Lower leg skin (tissue), 4 donors: Measurements from ENCODE around the gene WWTR1. TPM values are rescaled to one million over a fixed set of nuclear protein-coding genes. Genes with fewer than 3 reads are reported as not detected.

ENCODE experiments used
- DNase-seq, 2 donors: peaks; one replicate each; pipeline ENCODE4 v3.0.0-alpha.2; 2019; ENCODE audit warnings: low spot score in 2 of 2
- H3K4me3 ChIP-seq: fragments of 200-600 bp; sonication (generic); 2 replicates; pipeline ENCODE4 v1.5.1; 2017; ENCODE audit warnings: mild to moderate bottlenecking, low read depth; ENCODE audit not compliant: poor library complexity, severe bottlenecking
- POLR2A ChIP-seq, 2 donors: fragments of 450-650 bp; IDR thresholded peaks; one replicate each; pipeline ENCODE4 v1.6.1; 2016 to 2017; ENCODE audit warnings: antibody characterized with exemption in 2 of 2, mild to moderate bottlenecking in 1 of 2, moderate library complexity in 1 of 2
- WGBS, 2 donors: methylation state at CpG; one replicate each; pipeline ENCODE4 v1.1.5; 2018; 5-methylcytosine and 5-hydroxymethylcytosine counted together
- intact Hi-C: fragments of 100-400 bp; cut with DNase I; formaldehyde crosslinking; loops from one replicate; pipeline ENCODE4 v1.15.0; 2023; ENCODE audit warnings: low total_unique reads
- total RNA-seq, 4 donors: library from RNA; depleted of rRNA; stranded (reverse); fragments of >200 nt; gene quantifications; one replicate each; pipeline ENCODE4 v1.1.0, GENCODE V29; 2016
- TF ChIP-seq, protein P1 (sequence below), 3 donors: fragments of 450-650 bp; IDR thresholded peaks; one replicate each; pipeline ENCODE4 v1.5.1; 2016; ENCODE audit warnings: antibody characterized with exemption in 3 of 3, mild to moderate bottlenecking in 3 of 3, moderate library complexity in 2 of 3

WWTR1 gene
- total RNA-seq, 4 donors from 2014 or later = 52.4 to 78.1 (median 56.1) TPM

DNA sequence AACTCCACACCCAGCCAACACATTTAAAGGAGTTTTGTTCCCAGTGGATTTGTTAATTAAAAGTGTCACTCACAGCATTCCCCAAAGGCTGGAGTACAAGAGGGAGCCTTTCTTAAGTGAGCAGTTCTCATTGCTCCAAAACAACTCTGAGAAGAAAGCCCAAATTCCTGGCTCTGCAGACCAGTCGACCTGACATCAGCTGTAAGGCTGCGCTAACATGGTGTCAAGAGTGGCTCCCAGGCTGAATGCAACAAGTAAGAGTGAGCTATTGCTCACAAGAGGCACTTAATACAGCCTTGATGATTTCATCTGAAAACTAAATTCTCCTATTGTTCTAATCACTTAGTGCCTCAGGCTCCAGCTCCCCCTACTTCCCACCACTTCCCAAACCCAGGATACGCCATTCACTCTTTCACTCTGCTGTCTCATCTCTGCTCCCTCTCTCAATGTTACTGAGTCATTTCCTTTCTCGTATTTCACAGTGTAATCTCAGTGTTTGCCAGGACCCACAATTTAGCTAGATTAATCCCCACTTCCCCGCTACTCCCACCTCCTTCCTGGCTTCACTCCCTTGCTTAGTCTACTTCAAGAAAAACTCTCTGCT is 81.8 kb downstream of the WWTR1 start:
- no peak for DNase-seq
- H3K4me3 ChIP-seq = no peak overlapping the region
- 21 to 32% methylated on average over 5 of the region's 5 CpGs for WGBS, 2 donors
- no peak for TF ChIP-seq POLR2A (IDR thresholded peaks at IDR 0.05)
- TF ChIP-seq, protein P1, sequence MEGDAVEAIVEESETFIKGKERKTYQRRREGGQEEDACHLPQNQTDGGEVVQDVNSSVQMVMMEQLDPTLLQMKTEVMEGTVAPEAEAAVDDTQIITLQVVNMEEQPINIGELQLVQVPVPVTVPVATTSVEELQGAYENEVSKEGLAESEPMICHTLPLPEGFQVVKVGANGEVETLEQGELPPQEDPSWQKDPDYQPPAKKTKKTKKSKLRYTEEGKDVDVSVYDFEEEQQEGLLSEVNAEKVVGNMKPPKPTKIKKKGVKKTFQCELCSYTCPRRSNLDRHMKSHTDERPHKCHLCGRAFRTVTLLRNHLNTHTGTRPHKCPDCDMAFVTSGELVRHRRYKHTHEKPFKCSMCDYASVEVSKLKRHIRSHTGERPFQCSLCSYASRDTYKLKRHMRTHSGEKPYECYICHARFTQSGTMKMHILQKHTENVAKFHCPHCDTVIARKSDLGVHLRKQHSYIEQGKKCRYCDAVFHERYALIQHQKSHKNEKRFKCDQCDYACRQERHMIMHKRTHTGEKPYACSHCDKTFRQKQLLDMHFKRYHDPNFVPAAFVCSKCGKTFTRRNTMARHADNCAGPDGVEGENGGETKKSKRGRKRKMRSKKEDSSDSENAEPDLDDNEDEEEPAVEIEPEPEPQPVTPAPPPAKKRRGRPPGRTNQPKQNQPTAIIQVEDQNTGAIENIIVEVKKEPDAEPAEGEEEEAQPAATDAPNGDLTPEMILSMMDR (IDR thresholded peaks at IDR 0.05) = no peak
- intact Hi-C loops = no loop called here

DNA sequence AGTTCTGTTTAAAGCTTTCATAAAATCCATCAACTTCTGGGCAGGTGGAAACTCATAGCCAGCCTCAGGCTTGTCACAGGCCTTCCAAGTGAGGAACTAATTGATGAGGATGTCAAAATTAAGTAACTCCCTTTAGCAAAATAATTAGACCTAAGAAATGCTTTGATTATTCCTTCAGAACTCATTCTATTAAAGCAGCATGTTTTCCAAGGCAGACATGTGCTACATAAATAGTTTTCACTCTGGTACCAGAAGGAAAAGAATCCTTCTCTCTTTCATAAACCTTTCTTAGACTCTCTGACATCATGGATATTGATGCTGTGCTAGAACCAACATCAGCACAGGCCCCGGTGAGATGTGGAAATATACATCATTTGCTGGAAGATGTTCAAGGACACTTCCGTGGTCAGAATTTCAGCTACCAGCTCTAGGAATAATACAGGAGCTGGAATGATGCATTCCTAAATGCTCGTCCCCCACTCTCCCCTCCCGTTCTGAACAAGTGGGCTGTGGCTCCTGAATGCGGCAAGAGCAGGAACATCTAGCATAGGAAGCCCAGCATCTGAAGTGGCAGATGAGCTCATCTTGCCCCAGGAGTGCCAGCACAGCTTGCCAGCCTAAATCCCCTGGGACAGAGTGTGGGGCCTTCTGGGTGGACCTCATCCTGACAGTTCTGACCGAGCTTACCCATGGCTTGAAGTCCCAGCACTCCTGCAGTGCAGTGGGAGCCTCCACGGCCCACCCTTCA is 82.4 kb downstream of the WWTR1 start:
- intact Hi-C loops = no loop called here
- TF ChIP-seq, protein P1 (IDR thresholded peaks at IDR 0.05) = no peak
- TF ChIP-seq POLR2A (IDR thresholded peaks at IDR 0.05) = no peak
- no peak for DNase-seq
- no peak overlapping the region for H3K4me3 ChIP-seq
- 8 to 28% methylated on average over 7 of the region's 7 CpGs for WGBS, 2 donors

DNA sequence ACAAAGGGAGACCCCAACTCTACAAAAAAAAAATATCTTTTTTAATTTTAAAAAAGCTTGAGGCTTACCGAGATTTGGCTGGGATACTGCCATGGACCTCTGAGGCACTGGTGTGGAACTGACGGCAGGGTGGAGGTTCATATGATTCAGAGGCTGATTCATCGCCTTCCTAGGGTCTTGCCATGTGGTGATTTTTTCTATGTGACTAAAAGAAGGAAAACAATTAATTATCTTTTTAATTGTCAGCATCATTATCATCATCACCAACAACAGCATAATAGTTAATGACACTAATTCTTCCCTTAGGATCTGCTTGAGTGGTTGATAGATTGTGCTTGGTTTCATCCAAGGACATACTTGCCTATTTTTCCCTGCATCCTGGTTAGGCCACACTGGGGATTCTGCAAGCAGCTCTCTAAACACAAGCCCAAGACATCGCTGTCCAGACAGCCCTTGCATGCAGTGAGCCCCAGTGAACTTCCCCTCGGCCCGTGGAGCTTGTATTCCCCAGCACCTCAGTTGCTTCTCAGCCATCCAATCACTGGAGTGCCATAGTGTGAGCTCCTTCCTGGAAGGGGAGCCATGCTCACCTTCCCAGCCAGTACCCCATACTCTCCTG is 84.9 kb downstream of the WWTR1 start:
- no peak for DNase-seq
- WGBS, 2 donors = 47 to 55% methylated on average over 6 of the region's 6 CpGs
- intact Hi-C loops = no loop called here
- TF ChIP-seq, protein P1 (IDR thresholded peaks at IDR 0.05) = no peak
- no peak for TF ChIP-seq POLR2A (IDR thresholded peaks at IDR 0.05)
- H3K4me3 ChIP-seq = no peak overlapping the region

DNA sequence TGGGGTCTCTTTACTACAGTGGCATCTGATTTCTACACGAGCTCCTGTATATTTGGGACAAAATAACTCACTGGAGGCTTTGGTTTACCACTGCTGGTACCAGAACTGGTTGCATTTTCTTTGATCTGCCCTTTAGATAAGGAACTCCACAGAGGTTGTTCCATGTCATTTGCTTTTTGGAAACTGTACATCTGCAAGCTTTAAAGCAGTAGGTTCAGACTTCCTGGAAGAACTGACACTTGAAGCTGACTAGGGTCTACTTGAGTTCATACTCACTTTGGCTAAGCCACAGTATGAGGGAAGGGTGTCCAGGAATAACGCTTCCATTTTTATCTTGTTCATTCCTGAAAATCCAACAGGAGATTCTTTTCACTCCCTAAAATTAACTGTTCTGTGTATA is 86.4 kb downstream of the WWTR1 start:
- intact Hi-C loops = no loop called here
- WGBS, 2 donors = 60 to 77% methylated on average over 2 of the region's 2 CpGs
- no peak overlapping the region for H3K4me3 ChIP-seq
- TF ChIP-seq, protein P1 (IDR thresholded peaks at IDR 0.05) = no peak
- no peak for TF ChIP-seq POLR2A (IDR thresholded peaks at IDR 0.05)
- no peak for DNase-seq

DNA sequence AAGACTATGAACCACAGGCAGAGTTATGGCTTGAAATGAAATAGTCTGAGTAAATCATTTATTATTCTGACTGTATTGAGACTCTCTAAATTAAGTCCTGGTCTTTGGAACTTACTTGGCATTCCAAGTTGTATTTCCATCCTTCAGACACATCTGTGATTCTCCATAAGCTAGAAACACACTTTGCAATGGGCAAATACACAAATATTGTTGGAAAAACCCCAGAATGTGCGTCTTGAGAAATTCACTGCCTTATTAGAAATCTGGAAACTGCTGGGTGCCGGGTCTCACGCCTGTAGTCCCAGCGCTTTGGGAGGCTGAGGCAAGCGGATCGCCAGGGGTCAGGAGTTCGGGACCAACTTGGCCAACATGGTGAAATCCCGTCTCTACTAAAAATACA is 87.8 kb downstream of the WWTR1 start:
- no peak overlapping the region for H3K4me3 ChIP-seq
- TF ChIP-seq POLR2A (IDR thresholded peaks at IDR 0.05) = no peak
- TF ChIP-seq, protein P1 (IDR thresholded peaks at IDR 0.05) = no peak
- 63 to 85% methylated on average over 8 of the region's 8 CpGs for WGBS, 2 donors
- intact Hi-C loops = no loop called here
- no peak for DNase-seq
